A673 (cell line): ENCODE data around the gene NKX2-4. TPM values are rescaled to one million over a fixed set of nuclear protein-coding genes. Genes with fewer than 3 reads are reported as not detected.
A peak's percentile ranks its signal among the peaks of the same experiment; 100 is the strongest.

Source experiments
- BruUV-seq: library from RNA; stranded (reverse); fragments of 400-500 nt; replicated peaks from 2 replicates; lab custom pipeline; 2021; lab: Mats Ljungman, UMichigan
- CTCF ChIA-PET: fragments of 300-600 bp; sonication (Branson Sonifier 250); formaldehyde crosslinking; loops from one replicate; lab custom pipeline; 2022; ENCODE audit warnings: antibody characterized with exemption; lab: Charles Lee
- POLR2A ChIA-PET: fragments of 300-600 bp; sonication (Branson Sonifier 250); formaldehyde crosslinking; loops from one replicate; lab custom pipeline; 2022; ENCODE audit warnings: antibody characterized with exemption; ENCODE audit not compliant: low non-redundant PET; lab: Charles Lee
- DNase-seq: peaks from one replicate; pipeline ENCODE4 v3.0.0-alpha.2; 2015; ENCODE audit warnings: low spot score
- H3K27ac ChIP-seq: fragments of 200-600 bp; sonication (generic); 2 replicates; pipeline ENCODE4 v1.5.1; 2016; ENCODE audit warnings: mixed run types, low read depth, mild to moderate bottlenecking, mixed read lengths, antibody characterized with exemption, low read length; ENCODE audit not compliant: poor library complexity, severe bottlenecking
- H3K27me3 ChIP-seq: fragments of 200-600 bp; sonication (generic); replicated peaks from 2 replicates; pipeline ENCODE4 v1.6.1; 2017; ENCODE audit warnings: mixed run types, low read depth, mild to moderate bottlenecking, mixed read lengths, antibody characterized with exemption, low read length; ENCODE audit not compliant: insufficient read depth, poor library complexity
- H3K36me3 ChIP-seq: fragments of 200-600 bp; sonication (generic); 2 replicates; pipeline ENCODE4 v1.6.1; 2016; ENCODE audit warnings: mixed run types, mild to moderate bottlenecking, mixed read lengths, antibody characterized with exemption, low read length; ENCODE audit not compliant: insufficient read depth, poor library complexity, severe bottlenecking
- H3K4me1 ChIP-seq: fragments of 200-600 bp; sonication (generic); 2 replicates; pipeline ENCODE4 v1.6.1; 2017; ENCODE audit warnings: mixed run types, mild to moderate bottlenecking, mixed read lengths, antibody characterized with exemption, low read length; ENCODE audit not compliant: insufficient read depth, poor library complexity, severe bottlenecking
- H3K4me3 ChIP-seq: fragments of 200-600 bp; sonication (generic); 2 replicates; pipeline ENCODE4 v1.5.1; 2016; ENCODE audit warnings: low read depth, mixed run types, mild to moderate bottlenecking, mixed read lengths, low read length; ENCODE audit not compliant: poor library complexity, severe bottlenecking
- H3K9me3 ChIP-seq: fragments of 200-600 bp; sonication (generic); 2 replicates; pipeline ENCODE4 v1.6.1; 2016; ENCODE audit warnings: mixed run types, low read depth, mild to moderate bottlenecking, mixed read lengths, antibody characterized with exemption, low read length; ENCODE audit not compliant: poor library complexity, severe bottlenecking
- EZH2 ChIP-seq: fragments of 200-600 bp; sonication (generic); IDR thresholded peaks from 2 replicates; pipeline ENCODE4 v1.6.1; 2017; ENCODE audit warnings: borderline replicate concordance, low read depth, mild to moderate bottlenecking, mixed read lengths, antibody characterized with exemption, low read length; ENCODE audit not compliant: poor library complexity, severe bottlenecking
- intact Hi-C: fragments of 100-400 bp; cut with micrococcal nuclease; formaldehyde crosslinking; loops from one replicate; pipeline ENCODE4 v1.10.0; 2022; ENCODE audit not compliant: unreplicated experiment
- total RNA-seq: library from RNA; stranded (reverse); gene quantifications from 2 replicates; pipeline ENCODE4 v1.2.3, GENCODE V29; 2021
- TF ChIP-seq, protein P1 (sequence below): fragments of 300-800, 200-600 bp; sonication (generic); conservative IDR thresholded peaks from 2 replicates; pipeline ENCODE4 v1.5.1; 2017; ENCODE audit warnings: low read depth, mild to moderate bottlenecking, antibody characterized with exemption, low read length, moderate library complexity, mixed read lengths

The NKX2-4 gene
- total RNA-seq, 1 experiment from 2014 or later: 0.13 TPM

- DNase-seq: no peak
- POLR2A ChIA-PET: no interaction called here
- Histone ChIP-seq H3K4me3 (no peak overlapping the region), H3K9me3 (no peaks in the 10 kb centered on the region), H3K4me1 (peaks cover 6% of the 10 kb centered on the region), H3K27me3 (no peaks in the 10 kb centered on the region), H3K27ac (no peak overlapping the region), H3K36me3 (peaks cover 52% of the 10 kb centered on the region)
- TF ChIP-seq, protein P1, sequence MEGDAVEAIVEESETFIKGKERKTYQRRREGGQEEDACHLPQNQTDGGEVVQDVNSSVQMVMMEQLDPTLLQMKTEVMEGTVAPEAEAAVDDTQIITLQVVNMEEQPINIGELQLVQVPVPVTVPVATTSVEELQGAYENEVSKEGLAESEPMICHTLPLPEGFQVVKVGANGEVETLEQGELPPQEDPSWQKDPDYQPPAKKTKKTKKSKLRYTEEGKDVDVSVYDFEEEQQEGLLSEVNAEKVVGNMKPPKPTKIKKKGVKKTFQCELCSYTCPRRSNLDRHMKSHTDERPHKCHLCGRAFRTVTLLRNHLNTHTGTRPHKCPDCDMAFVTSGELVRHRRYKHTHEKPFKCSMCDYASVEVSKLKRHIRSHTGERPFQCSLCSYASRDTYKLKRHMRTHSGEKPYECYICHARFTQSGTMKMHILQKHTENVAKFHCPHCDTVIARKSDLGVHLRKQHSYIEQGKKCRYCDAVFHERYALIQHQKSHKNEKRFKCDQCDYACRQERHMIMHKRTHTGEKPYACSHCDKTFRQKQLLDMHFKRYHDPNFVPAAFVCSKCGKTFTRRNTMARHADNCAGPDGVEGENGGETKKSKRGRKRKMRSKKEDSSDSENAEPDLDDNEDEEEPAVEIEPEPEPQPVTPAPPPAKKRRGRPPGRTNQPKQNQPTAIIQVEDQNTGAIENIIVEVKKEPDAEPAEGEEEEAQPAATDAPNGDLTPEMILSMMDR: no peak
- no peak for TF ChIP-seq EZH2
- intact Hi-C loops: no loop called here
- CTCF ChIA-PET: no interaction called here
- no TSS peak for BruUV-seq
Measured at GRCh38 chr20:21353236-21353635, 44.1 kb downstream of the NKX2-4 start.

DNA sequence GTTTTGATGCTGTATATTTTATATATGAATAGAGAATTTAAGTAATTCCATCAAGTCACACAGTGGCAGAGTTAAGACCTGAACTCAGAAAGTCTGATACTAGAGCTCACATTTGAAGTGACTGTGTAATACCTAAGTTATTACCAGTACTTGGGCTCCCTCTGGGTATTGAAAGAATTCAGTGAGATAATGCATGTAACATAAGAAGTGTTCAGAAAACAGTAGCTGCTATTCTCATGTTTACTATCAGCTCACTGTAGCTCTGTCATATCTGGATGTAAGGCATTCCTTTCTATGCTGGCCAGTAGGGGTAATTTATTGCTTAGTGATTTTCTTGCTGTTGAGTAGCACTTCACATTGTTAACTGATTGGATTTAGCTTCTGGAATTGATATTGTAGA, 44.6 kb downstream of the NKX2-4 start:
- H3K4me1 ChIP-seq: peaks cover 4% of the 10 kb centered on the region
- ChIA-PET POLR2A (no interaction called here), CTCF (no interaction called here)
- H3K36me3 ChIP-seq: peaks cover 51% of the 10 kb centered on the region
- no peak overlapping the region for H3K27ac ChIP-seq
- no peaks in the 10 kb centered on the region for H3K9me3 ChIP-seq
- TF ChIP-seq EZH2: no peak
- TF ChIP-seq, protein P1: no peak
- intact Hi-C loops: no loop called here
- BruUV-seq: no TSS peak
- H3K27me3 ChIP-seq: no peaks in the 10 kb centered on the region
- no peak overlapping the region for H3K4me3 ChIP-seq
- DNase-seq: peak; percentile 18

Other genes starting within 250 kb of the NKX2-4 start
- gene XRN2, start 94.2 kb downstream of the NKX2-4 start, total RNA-seq: 121 and 122 TPM in 2 replicates
- gene NKX2-2, start 116.5 kb upstream of the NKX2-4 start, total RNA-seq: 78.8 and 85.1 TPM in 2 replicates